GM18867 (cell line): ENCODE results near the gene ADO.
"Not testable (repeated sequence)": the region's sequence is repeated elsewhere in the genome, so short reads cannot be mapped to it uniquely, and the experiment has no call there.

Experiments
- ATAC-seq: cut with Tn5 transposase; IDR thresholded peaks from one replicate; pipeline ENCODE4 v1.9.1; 2021; ENCODE audit warnings: mild to moderate bottlenecking, moderate library complexity; ENCODE audit not compliant: unreplicated experiment

The ADO gene

DNA sequence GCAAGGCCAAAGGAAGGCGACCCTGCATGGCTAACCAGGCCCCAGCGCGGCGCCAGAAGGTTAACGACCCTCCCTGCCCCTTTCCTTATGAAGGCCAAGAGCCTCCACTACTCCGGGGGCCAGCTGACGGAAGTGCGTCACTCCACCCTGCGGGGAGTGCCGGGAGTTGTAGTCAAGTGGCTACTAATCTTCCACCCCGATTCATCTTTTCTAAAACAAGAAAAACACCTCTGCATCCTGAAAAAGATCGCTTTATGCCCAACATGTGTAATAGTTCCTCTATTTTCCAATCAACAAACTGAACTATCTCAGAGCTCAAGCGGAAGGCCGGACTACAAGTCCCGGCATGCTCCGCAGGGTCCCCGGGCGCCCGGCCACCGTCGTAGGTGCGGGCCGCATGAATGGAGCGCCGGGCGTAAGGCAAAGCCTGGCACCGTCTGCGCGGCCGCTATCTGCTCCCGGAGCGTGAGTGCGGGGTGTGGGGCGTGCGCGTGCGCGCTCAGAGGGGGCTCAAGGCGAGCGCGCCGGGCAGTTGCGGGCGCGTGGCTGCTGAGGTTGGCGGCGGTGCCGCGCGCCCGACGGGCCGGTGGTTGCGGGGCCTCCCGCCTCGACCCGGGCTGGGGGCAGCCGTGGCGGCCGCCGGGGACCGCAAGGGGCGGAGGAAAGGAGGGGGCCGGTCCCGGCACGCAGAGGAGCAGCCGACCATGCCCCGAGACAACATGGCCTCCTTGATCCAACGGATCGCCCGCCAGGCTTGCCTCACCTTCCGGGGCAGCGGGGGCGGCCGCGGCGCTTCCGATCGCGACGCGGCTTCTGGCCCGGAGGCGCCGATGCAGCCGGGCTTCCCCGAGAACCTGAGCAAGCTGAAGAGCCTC lies at the start of gene ADO:
TSS of gene ADO (plus strand) at position 365 of the 875 bp plus-strand sequence. CDS start at position 705, 340 bp downstream.
- ATAC-seq, result peak; percentile 89

DNA sequence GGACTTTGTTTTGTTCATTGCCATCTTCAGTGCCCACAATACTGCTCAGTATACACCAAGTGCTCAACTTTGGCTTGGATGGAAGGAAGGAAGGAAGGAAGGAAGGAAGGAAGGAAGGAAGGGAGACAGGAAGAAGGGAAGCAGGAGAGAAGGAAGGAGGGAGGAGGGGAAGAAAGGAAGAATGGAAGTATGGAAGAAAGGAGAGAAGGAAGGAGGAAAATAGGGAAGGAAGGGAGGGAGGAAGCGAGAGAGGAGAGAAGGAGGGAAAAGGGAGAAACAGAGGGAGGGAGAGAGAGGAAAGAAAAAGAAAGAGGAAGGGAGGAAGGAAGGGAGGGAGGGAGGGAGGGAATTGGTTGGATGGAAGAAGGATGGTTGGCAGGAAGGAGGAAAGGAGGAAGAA lies 49.6 kb upstream of the ADO start:
- ATAC-seq, result no peak

DNA sequence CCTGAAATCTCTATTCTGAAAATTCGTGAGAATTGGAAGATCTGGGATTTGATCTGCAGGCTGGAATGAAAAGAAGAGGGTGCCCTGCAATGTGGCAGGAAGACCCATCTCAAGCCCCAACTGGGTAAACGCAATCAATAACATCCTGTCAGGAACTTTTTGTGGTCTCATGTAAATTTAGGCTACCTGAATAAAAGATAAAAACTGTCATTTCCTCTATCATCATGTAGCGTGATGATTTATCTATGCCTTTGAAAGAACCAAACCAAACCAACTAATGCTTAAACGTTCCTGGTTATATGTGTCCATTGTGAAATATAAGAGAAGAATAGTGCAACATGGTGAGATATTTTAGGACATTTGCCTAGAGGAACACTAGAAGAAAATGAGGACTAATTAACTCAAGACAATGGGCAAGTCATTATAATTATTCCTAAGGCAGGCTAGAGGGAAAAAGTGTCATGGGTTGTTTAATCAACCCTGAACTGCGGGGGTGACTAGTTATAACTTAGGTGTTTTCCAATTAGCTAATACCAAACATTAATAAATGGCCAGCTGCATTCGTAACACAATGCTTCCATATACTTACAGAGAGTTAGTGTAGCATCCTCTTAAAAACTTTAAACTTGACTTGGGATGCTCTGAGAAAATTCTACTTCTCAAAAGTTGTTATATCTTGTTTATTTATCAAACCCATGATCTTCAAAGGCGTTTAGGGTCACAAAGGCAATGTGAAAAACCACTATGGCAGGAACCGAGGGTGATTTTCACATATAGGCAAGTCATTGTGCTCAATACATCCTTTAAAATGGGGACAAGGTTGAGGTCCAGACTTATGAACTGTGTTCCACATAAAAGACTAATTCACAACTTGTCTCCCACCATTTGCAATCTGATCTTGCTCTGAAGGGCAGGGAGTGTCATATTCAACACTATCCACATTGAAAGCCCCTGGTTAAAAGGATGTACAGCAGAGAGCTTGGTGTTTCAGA lies 48.6 kb upstream of the ADO start:
- ATAC-seq, result no peak

DNA sequence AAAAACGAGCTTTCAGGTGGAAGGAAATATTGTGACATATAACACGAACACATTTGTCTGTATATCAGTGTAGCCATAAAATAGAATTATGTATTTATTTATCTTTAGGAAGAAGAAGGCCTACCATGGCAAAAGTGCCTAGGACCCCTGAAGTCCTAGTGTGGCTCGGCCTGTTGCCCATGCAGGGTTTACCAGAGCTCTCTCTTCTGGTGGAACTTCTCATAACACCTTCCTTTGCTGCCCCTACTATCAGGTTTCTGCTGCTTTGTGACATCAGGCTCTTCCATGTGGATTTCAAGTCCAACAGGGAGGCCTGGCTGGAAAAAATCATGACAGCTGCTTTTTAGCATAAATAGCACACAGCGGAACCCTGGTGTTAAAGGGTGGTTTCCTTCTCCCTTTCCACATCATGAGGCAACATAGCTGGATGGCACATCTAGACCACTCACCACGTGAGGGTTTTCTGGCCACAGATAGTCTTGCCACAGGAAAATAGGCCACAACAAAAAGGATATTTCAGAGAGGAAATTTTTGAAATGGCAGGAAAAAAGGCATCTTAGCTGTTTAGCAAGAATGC lies 44.8 kb upstream of the ADO start:
- no peak for ATAC-seq

DNA sequence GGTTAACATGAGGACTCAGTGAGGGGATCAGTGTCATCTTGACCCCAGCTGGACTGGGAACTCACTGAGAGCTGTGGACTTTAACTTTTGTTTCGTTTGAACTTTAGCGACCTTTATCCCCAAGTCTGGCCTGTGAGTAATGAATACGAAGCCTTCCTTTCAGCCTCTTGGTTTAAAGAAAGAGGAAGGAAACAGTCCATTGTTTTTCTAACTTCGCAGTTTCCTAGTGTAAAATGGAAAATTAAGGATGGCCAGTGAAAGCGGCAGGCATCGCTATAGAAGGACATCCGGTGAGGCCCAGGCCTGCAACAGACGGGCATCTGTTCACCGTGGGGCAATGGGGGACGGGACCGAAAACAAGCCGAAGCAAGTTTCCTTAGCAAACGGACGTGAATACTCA lies 44.1 kb upstream of the ADO start:
- ATAC-seq, result no peak

DNA sequence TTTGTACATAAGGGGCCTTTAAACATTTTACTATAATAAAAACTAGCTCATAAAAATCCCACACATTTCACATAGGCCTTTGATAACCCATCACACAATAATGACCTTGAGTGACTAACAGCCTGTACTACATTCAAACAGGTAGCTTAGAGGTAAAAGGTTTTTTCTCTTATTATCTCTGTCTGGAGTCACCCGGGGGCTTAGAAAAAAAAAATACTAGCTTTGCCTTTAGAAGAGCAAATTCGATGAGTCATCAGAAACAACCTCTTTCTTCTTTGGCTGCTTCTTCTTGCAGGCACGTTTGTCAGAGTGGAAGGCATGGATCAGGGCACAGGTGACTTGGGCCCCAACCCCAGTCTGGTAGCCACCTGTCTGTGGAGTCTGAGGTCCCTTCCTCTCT lies 43.4 kb upstream of the ADO start:
- ATAC-seq, result no peak

DNA sequence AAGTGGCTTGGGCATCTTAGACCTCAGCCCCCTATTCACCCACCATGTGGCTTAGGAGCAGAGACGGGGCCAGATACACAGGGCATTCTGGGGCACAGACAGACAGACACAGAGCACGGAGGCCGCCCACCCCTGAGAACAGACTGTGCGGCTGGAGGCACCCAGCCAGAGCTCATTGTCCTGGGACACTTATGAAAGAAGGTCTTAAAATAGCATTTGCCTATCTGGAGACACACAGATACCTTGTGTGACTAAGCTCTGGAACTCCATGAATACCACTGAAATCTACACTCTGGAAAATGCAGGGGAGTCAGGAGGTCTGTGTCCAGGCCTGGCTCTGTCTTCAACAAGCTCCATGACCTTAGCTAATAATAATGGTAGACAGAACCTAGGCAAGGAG lies 41.4 kb upstream of the ADO start:
- no peak for ATAC-seq

DNA sequence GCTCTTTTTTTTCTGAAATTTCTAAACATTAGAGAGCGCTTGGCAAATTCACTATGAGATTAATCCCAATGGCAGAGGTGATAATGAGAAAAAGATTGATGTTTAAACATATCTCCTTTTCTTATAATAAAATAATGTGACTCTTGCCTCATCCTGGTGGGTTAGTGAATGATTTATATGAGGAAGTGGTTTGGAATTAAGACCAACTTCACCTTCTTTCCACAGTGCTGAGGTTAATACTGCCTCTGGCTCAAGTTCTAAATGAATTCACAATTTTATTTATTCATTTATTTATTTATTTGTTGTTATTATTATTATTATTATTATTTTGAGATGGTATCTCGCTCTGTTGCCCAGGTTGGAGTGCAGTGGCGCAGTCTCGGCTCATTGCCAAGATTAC lies 40.5 kb upstream of the ADO start:
- no peak for ATAC-seq

DNA sequence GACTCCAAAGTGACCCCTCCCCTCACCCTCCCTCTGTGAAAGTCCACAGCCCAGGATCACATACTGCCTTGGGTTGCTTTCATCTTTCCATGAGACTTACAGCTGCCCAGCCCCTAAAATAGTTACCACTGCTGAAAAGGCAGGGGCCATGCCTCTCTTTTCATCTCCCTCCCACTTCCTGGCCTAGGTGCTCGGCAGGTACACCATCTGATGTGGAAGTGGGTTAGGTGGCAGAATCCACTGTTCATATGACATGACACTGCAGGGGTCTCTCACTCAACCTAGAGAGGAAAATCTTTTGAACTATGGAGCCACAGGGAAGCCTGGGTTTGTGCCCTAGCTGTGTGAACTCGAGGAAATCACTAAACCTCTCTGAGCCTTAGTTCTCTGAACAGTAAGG lies 38.8 kb upstream of the ADO start:
- ATAC-seq, result no peak

DNA sequence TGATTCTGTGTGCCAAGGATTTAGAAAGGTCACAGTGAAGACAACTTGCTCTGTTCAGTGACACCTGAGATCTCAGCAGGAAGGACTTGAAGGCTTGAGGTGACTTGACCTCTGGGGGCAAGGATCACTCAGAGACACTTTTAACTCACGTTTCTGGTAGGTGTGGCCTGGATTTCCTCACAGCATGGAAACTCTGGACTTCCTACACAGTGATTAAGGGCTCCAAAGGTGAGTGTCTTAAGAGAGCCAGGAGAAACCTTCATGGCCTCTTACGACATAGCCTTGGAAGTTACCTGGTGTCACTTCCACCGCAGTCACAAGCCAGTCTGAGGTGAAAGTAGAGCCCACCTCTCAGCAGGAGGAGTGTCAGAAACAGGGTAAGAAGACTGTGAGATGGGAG lies 38.1 kb upstream of the ADO start:
- no peak for ATAC-seq

DNA sequence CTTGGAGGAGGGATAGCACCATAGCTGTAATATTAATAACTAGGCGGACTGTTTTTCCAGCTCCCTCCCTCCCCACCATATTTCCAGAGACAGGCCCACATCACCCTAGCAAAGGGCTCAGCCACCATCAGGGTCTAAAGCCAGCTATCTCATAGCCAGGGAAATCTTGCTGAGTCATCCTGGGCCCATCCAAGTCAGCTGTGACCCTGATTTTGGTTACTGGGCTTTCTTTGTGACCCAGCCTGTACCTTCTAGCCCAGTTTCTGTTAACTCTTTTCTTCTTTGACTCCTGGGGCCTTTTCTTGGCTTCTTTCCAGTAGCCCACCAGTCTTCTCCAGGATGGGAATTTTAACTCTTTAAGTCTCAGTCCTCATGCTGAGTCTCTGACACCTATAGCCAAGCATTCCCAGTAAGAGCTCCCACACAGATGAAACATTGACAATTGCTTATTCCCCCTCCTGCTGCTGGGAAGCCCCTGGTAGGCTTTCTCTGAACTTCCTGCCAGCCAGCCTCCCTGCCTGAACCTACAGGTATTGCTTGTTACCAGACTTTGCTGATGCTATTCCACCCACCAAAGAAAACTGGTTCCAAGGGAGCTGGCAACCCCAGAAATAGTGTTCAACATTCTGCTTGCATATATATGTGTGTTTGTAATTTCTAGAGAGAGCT lies 34.8 kb upstream of the ADO start:
- ATAC-seq, result peak; percentile 66

DNA sequence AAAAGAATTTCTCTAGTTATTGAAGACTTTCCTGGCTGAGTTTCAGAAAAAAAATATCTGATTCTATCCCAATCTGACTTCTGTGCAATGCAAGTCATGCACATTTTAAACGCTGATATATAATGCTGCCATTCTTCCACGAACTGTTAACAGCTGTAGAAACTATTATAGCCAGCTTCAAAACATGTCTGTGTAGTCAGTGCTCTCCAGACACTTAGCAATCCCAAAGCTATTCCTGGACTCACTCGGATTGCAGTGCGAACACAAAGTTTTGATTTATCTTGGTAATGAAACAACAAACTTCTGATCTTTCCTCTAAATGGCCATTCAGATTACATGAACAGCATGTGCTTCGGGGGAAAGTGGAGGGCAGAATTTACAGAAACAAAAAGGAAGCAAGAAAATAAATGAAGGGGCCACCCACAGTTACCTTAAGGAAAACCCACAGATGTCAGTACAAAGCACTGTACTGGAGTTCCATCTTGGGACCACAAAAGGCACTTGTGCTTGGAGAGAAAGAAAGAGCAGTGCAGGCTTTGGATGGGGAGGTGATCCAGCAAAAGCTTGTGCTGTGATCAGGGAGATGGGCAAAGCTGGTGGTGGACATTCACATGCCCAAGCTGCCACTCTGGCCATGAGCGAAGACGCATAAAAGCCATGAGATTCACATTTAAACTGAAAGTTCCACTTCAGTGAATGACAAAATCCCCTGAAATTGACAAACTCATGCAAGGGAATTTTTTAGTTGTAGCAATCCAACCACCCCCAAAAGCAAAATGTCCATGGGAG lies 32.1 kb upstream of the ADO start:
- no peak for ATAC-seq

DNA sequence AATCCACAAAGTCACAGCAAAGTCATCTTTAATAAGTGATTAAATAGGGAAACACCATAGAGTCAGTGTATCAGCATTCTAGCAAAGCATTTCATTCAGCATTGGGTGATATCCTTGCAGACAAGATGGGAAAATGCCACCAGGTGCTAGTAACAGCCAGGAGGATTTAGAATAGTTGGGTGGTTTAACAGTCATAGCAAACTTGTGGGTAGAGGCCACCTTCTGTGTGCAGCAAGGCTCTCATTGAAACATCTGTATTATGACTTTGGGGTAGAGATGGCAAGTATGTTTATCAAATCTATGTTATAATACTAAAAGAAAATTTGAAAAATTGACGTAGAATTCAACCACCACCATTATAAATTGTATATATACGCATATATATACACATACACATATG lies 26.4 kb upstream of the ADO start:
- ATAC-seq, result peak; percentile 38

DNA sequence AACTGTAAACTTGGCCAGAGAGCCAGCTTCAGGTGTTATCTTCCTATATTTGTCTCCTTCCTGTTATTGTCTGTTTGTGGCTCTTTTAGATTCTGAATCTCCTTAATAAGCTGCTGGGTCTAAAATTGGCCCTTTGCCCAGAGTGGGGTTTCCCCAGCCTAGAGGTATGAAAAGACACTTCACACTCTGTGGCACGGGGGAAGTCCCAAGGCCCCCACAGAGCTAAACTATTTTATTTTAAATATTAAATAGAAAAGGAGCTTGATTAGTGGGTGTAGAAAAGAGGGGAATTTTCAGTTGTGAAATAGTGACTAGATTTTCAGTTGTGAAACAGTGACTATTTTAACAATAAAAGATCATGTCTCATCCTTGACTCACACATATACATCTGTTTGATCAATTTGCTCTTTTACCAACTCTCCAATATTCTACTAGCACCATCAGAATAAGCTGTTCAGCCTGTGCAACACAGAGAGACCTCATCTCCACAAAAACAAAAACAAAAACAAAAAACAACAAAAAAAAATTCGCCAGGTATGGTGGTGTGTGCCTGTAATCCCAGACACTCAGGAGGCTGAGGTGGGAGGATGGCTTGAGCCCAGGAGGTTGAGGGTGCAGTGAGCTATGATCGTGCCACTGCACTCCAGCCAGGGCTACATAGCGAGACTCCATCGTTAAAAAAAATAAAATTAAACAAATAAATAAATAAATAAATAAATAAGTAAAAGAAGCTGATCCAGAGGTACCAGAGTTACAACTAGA lies 24.9 kb upstream of the ADO start:
- ATAC-seq, result peak; percentile 95

DNA sequence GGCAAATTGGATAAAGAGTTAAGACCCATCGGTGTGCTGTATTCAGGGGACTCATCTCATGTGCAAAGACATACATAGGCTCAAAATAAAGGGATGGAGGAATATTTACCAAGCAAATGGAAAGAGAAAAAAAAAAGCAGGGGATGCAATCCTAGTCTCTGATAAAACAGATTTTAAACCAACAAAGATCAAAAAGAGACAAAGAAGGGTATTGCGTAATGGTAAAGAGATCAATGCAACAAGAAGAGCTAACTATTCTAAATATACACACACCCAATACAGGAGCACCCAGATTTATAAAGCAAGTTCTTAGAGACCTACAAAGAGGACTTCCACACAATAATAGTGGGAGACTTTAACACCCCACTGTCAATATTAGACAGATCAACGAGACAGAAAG lies 20.0 kb upstream of the ADO start:
- ATAC-seq, result not testable (repeated sequence)

DNA sequence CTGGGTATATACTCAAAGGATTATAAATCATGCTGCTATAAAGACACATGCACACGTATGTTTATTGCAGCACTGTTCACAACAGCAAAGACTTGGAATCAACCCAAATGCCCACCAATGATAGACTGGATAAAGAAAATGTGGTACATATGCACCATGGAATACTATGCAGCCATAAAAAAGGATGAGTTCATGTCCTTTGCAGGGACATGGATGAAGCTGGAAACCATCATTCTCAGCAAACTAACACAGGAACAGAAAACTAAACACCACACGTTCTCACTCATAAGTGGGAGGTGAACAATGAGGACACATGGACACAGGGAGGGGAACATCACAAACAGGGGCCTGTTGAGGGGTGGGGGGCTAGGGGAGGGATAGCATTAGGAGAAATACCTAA lies 16.2 kb upstream of the ADO start:
- ATAC-seq, result not testable (repeated sequence)

DNA sequence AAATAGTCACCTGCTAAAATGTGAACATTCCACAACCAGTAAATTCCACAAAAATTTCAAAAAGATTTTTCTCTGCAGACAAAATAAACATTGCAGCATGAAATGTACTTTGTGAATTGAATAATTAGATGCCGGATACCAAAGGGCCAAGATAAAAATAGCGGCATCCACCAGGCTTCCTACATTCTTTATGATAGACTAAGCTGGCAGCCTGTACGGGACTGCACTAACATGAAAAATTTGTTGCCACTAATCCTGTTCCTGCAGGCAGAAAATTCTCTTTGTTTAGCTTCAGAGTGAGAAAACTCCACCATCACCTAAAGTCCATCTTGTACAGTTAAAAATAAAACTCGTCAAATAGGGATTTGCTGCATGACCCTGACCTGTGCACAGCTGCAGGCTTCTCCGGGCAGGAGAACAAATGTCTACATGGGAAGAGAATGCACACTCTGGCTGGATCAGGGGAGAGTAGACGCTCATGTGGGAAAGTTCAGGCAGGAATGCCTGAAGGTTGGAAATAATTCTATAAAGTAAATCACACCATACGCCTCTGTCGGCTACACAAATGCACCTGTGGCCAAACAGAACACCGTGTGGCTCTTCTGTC lies 15.6 kb upstream of the ADO start:
- no peak for ATAC-seq

DNA sequence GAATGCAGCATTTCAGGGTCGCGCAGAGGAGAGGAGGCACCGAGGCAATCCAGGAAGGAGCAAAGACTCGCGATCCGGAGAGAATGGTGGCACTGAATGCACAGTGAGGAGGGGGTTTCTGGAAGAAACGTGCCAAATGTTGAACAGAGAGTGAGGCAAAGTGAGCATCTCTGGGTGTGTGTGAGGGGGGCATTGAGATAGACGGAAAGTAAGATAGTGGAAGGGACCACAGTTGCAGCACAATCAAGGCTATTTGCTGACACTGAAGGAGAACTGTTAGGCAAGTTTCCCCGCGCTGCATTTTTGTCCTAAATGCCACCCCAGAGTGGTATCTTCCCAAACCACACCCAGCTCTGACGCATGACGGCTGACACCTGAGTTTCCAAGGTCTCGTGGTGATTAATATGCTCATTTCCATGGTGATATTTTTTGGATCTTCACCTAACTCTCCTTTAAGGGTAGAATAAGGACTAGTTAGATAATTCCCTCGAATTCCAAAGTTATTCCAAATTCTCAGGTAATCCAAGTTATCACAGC lies 14.4 kb upstream of the ADO start:
- ATAC-seq, result no peak

DNA sequence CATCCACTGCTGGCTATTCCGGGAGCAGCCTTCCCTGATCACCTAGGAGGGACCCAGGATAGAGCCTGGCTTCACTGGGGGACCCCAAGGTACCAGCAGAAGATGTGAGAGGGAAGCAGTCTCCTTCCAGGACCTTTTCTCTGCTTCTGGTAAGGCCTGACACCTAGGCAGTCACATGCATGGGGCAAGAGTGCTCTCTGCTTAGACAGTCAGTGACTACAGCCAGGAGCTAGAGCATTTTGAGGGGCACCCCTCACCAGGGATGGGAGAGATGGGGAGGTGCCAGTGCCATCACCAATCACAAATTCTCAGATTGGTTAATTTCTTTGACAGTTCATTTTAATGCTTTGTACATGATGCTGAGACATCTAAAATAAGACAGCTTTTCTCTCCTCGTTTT lies 13.9 kb upstream of the ADO start:
- no peak for ATAC-seq
